Measurements from ENCODE around the gene WWP2. TPM values are rescaled to one million over a fixed set of nuclear protein-coding genes. Genes with fewer than 3 reads are reported as not detected.
"Not testable (repeated sequence)": the region's sequence is repeated elsewhere in the genome, so short reads cannot be mapped to it uniquely, and the experiment has no call there.

Gene WWP2
- total RNA-seq, 1 donor from 2014 or later: 21.7 TPM

DNA sequence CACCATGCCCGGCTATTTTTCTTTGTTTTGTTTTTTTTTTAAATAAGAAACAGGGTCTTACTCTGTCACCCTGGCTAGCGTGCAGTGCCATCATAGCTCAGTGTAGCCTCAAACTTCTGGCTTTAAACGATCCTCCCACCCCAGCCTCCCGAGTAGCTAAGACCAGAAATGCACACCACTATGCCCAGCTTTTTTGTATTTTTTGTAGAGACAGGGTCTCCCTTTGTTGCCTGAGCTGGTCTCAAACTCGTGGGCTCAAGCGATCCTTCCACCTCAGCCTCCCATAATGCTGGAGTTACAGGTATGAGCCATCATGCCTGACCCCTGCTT, 59.7 kb downstream of the WWP2 start:
- DNase-seq: no peak
- intact Hi-C loops (cut with DNase I): no loop called here
- ATAC-seq (ENCODE audit: poor library complexity): no peak

DNA sequence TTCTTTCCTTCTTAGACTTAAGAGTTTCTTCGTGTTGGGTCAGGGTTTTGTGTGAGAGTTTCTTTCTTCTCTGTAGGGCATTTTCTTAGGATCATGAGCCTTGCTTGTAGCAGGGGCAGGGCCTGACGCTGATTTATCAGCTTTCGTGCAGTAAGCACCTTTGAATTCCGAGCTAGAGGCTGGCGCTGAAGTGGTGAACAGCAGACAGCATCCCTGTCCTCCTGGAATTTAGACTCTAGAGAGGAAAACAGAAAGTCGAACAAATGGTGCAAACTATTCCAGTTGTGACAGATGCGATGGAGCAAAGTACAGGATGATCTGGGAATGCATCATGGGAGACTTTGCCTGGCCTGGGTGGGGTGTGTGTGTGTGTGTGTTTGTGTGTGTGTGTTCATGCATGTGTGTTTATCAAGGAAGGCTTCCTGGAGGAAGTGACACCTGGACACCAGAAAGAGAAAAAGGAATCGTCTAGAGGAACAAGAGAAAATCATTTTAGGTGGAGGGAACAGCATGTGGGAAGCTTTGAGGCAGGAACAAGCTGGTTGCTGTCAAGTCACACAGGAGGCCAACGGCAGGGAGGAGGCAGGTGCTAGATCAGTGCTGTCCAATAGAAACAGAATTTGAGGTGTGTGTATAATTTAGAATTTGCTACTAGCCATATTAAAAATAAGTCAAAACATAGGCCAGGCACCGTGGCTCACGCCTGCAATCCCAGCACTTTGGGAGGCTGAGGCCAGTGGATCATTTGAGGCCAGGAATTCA, 60.2 kb downstream of the WWP2 start:
- intact Hi-C loops (cut with DNase I): no loop called here
- DNase-seq (no peak), ATAC-seq (ENCODE audit: poor library complexity) (no peak)

DNA sequence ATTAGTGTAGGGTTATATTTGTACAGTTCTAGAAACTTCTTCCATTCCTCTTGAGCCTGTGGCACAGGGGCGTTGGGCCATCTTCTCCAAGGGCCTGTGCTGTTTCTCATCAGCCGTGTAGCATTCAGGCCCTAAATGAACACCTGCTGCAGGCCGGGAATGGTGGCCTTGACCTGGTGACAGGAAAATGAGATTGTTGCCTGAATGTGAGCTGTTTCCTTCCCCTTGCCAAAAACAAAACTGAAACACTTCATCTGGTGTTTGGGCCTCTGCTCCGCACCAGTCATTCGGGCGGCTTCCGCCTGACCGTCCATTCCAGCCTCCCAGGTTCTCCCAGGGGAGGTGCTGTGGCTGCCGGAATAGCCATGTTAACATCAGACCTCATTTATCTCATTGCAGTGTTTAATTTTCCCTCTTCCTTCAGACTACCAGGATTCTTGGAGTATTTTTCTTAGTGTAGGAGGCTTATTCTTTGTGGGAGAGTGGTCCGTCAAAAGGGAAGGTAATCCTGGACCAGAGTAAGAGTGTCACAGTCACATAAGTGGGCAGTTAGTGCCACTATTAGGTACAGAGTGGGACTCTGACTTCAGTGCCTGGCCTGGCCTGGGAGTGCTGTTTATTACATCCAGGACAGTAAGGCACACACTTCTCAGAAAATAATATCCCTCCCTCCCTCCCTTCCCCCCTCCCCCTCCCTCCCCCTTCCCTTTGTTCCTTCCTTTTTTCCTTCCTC, 61.9 kb downstream of the WWP2 start:
- ATAC-seq (ENCODE audit: poor library complexity) (peak; percentile 71), DNase-seq (peak; percentile 74)
- intact Hi-C loops (cut with DNase I): no loop called here

DNA sequence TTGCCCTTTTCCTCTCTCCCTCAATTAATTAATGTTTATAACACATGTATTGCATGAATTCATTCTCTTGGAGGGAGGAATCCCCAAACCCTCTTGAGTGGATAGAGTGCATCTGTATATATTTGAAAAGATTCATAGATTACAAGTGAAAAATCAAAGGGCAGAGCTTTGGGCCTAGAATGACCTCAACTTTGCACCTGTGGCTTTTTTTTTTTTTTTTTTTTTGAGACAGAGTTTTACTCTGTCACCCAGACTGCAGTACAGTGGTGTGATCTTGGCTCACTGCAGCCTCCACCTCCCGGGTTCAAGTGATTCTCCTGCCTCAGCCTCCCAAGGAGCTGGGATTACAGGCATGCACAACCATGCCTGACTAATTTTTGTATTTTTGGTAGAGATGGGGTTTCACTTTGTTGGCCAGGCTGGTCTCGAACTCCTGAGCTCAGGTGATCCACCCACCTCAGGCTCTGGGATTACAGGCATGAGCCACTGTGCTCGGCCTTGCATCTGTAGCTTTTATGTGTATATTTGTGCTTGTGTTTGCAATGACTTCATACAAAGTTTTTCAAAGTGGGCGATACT, 62.5 kb downstream of the WWP2 start:
- ATAC-seq (ENCODE audit: poor library complexity); DNase-seq; intact Hi-C loops (cut with DNase I): not testable (repeated sequence)

DNA sequence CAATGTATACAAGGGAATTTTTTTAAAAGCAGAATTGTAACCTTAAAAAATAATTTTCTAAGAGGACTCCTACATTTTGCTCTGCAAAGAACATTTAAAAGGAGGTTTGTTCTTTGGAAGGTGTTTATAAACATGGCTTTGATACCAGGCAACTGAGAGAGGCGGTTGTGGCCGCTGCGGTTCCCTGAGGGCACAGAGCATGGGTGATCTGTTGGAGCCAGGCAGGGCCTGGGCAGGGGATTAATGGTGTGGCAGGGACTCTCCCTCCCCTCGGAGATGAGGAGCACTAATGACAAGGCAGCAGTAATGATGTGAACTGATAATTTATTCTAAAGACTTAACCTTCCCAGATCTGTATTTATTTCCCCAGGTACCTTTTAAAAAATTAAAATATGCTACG, 65.4 kb downstream of the WWP2 start:
- peak; percentile 67 for ATAC-seq (ENCODE audit: poor library complexity)
- DNase-seq: peak; percentile 52
- intact Hi-C loops (cut with DNase I): no loop called here

DNA sequence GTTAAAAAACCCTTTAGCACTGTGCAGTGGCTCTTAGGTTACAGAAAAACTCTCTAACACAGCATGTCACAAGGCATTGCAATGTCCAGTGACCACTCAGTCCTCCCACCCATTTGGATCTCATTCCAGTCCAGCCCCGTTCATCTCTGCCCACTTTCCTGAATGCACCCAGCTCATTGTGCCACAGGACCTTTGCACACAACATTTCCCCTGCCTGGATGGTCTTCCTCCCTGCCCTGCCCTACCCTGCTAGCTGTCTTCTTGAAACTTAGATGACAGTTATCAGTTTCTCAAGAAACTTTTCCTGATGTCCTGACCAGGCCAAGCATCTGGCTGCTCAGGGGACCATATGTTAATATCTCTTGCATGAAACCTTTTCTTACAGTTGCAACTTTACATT, 67.2 kb downstream of the WWP2 start:
- DNase-seq (no peak), ATAC-seq (ENCODE audit: poor library complexity) (no peak)
- intact Hi-C loops (cut with DNase I): no loop called here

DNA sequence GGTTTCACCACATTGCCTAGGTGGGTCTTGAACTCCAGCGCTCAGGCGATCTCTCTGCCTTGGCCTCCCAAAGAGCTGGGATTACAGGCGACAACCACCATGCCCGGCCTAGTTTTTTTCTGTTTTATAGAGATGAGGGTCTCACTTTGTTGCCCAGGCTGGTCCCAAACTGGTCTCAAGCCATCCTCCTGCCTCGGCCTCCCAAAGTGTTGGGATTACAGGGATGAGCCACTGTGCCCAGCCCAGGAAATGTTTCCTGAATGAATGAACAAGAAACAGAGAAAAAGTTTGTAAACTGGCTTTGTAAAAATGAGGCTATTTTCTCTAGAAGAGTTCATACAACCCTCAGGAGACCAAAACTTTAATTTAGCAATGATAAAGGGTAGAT, 68.0 kb downstream of the WWP2 start:
- ATAC-seq (ENCODE audit: poor library complexity) (no peak), DNase-seq (no peak)
- intact Hi-C loops (cut with DNase I): no loop called here

DNA sequence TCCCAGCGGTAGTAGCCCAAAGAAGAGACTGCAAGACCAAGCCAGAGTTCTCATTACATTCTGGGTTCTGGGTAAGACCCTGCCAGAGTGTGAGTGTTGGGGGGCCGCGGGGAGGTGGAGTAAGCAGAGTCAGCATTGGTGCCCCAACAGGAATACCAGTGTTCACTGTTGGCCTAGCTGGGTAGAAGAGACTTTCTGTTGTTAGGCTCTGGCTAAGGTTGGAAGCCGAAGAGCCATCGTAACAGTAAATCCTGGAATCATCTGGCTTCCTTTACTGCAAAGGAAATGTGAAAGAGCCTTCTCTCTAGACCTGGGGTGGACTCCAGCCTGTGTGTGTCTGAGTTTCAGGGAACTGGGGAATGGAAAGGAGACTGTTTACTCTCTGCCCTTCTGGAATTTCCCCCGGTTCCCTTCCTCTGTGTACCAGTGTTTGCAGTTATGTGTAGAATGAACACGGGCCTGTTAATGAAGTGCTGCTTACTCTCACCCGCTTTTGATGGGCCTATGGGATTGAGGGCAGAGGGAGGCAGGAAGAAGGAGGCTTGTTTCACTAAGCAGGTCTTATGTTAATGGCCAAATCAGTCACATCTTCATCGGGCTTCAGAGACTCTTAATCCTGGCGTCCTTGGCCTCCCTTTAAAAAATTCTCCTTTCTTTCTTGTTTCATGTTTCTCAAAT, 68.5 kb downstream of the WWP2 start:
- no peak for DNase-seq
- intact Hi-C loops (cut with DNase I): no loop called here
- no peak for ATAC-seq (ENCODE audit: poor library complexity)

DNA sequence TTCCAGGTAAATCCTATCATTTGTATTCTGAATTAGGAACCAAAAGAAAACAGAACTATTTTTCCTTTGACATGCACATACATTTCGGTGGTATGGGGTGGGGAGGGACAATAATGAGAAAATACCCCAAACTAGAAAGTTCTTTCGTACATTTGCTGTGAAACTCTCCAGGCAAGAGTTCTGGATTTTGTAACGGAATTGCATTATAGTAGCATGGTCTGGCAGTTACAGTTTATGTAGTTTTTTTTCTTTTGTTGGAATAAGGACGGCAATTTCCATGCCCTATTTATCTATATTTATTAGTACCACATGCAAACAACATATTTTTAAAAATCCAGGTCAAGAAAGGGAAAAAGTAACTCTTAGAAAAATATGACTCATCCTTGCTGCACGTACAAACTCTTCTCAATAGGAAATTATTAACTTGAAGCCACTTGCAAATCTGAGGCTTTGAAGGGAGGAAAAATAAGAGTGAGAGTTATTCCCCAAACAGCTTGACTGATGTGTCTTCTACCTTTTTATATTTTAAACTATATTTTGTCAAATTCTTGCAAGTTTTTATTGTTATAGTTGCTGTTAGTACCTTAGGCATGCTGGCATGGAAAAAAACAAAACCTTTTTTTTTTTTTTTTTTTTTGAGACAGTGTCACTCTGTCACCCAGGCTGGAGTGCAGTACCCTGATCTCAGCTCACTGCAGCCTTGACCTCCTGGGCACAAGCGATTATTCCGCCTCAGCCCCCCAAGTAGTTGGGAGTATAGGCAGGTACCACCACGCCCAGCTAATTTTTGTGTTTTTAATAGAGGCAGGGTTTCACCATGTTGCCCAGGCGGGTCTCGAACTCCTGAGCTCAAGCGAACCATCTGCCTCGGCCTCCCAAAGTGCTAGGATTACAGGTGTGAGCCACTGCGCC, 69.3 kb downstream of the WWP2 start:
- DNase-seq (no peak), ATAC-seq (ENCODE audit: poor library complexity) (no peak)
- intact Hi-C loops (cut with DNase I): no loop called here

DNA sequence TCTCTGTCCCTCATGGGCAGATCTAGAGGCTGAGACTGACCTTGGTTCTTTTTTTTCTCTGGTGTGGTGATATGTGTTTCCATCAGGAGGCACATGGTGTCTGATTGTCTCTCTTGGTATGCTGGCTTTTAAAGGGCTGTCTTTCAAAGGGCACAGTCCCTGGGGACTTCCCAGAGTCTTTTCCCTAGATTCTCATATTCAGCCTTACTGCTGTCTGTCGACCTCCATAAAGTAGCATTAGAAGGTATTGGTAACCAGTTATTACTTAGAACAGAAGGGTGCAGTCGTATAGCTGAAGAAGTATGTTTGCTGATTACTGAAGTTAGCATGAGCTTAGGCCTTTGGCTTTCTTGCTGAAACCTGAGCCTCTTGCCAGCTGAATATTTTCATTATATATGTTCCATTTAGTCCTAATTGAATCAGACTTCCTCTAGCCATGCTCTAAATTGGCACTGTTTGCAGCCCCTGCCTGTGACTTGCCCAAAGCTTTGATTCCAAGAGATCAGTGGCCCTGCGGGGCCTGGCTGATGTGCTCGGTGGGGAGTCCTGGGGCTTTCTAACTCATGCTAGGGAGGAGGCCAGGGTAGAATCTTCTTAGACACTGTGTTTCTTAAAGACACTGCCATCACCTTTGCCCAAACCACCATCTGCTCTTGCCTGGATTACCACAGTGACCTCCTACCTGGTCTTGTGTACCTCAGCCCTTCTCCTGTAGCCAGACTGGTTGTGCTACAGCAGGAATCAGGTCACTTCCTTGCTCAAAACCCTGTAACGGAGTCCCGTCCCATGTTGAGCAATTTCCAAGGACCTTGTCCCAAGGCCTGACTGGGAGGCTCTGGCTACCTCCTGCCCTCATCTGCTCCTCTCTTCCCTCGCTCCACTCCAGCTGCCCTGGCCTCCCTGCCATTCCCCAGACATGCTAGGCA, 71.5 kb downstream of the WWP2 start:
- DNase-seq: no peak
- intact Hi-C loops (cut with DNase I): no loop called here
- ATAC-seq (ENCODE audit: poor library complexity): peak; percentile 49

DNA sequence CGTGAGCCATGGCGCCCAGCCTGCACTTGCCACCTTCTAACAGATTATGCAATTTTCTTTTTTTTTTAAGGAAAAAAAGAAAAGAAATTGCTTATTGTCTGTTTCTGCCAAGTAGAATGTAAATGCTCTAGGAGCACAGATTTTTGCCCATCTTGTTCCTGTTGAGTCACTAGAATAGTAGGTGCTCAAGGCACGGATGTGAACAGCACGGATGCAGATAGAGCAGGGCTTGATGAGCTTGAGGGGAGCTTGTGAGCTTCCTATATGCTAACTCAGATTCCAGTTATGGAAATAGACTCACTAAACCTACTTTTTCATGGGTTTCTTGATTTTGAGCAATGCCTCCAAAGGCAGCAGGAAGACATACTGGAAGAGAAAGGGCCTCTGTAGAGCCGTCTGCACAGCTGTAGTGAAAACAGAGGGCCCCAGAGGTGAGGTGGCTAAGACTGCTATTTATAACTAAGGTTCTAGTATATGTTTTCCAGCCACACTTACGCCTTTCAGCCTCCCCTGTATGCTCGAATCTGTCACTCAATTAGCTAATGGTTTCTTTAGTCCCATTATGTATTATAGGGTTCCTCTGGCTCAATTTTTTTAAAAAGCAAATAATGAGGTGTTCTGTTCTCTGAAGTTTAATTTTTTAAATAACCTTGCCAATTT, 72.8 kb downstream of the WWP2 start:
- no peak for DNase-seq
- ATAC-seq (ENCODE audit: poor library complexity): peak; percentile 57
- intact Hi-C loops (cut with DNase I): no loop called here

DNA sequence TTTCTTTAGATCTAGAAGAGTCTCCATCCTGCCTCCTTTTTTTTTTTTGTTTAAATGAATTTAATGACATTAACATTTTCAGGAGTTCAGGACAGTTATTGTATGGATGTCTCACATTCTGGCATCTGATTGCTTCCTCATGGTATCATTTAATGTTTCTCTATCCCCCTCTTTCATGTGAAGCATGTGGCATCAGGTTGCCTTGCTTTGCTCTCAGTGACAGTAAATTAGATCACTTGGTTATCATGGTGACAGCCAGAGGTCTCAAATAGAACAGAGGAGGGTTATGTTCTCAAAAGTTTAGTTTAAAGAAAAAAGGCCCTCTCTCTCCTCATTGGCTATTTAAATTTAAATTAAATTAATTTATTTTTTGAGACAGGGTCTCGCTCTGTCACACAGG, 74.1 kb downstream of the WWP2 start:
- DNase-seq: no peak
- intact Hi-C loops (cut with DNase I): no loop called here
- ATAC-seq (ENCODE audit: poor library complexity): no peak

DNA sequence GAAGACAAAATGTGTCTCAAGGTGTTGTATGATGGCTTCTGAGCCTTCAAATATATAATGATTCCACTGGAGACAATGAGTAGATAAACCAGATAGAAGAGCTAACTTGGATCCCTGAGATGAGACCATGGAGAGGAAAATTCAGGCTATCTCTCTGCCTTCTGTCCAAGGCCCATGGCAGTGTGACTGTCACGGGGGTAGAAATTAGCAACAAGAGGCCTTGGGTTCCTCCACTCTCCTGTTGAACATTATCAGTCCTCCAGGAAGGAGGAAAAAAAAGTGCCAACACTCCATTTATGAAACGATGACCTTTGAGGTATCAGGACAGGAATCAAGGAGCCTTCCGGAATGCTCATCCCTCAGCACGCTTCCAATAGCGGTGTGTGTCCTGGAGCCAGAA, 75.2 kb downstream of the WWP2 start:
- ATAC-seq (ENCODE audit: poor library complexity) (no peak), DNase-seq (no peak)
- intact Hi-C loops (cut with DNase I): no loop called here

DNA sequence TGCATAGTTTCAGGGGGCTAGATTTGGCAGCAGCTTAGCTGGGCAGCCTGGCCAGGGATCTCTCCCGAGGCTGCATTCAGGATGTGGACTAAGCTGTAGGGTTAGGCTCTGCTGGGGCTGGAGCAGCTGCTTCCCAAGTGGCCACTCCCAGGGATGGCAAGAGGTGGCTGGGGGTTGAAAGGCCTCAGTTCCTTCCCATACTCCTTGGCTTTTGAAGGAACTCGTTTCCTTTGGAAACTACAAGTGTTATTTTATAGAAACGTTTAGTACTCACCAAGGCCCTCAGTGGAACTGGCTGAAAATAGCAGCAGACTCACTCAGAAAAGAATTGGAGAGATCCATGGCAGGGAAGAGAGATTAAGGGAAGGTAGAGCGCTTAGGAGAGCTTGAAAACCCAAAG, 76.4 kb downstream of the WWP2 start:
- peak; percentile 49 for DNase-seq
- ATAC-seq (ENCODE audit: poor library complexity): peak; percentile 52
- intact Hi-C loops (cut with DNase I): no loop called here

DNA sequence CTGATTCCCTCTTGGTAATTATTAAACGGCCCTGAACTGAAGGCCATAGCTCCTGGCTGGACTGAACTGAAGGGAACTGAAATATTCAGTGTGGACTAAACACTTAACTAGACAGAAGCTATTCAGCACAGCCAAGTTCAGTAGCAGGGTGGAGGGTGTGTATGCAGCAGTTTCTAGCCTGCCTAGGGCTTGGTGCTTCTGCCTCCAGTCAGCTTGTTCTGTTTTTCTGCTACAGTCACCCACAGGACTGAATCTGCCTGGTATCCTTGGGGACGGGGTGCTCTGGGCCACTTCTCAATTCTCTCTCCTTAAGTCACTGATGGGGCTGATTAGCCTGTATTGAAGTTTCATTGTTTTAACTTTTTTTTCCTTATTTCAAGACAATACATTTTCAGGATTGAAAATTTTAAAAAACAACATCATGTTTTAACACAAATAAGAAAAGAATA, 77.1 kb downstream of the WWP2 start:
- ATAC-seq (ENCODE audit: poor library complexity): peak; percentile 80

DNA sequence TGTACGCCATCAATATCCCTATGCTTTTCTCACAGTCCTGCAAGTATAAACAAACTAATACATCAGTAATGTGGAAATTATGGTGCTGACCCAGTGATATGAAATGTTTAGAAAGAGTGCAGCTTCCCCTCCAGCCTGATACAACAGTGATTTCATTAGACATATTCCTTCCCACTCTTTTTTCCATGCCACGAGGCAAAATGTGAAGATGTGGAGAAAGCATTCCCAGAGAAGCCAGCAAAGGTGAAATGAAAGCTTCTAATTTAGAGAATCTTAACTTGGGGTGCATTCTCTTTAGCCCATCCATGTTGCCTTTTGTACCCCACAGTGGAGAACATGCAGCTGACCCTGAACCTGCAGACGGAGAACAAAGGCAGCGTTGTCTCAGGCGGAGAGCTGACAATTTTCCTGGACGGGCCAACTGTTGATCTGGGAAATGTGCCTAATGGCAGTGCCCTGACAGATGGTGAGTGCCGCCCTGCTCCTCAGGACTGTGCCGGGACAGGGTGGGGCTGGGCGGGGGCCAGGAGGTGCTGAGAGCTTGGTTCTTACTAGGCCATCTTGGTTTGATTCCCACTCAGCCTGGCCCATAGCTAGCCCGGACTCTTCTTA, 77.8 kb downstream of the WWP2 start:
- ATAC-seq (ENCODE audit: poor library complexity) (peak; percentile 82), DNase-seq (peak; percentile 48)
- intact Hi-C loops (cut with DNase I): no loop called here

More for the DNA sequence above, 77.1 kb downstream of the WWP2 start:
- DNase-seq: no peak
- intact Hi-C loops (cut with DNase I): no loop called here

DNA sequence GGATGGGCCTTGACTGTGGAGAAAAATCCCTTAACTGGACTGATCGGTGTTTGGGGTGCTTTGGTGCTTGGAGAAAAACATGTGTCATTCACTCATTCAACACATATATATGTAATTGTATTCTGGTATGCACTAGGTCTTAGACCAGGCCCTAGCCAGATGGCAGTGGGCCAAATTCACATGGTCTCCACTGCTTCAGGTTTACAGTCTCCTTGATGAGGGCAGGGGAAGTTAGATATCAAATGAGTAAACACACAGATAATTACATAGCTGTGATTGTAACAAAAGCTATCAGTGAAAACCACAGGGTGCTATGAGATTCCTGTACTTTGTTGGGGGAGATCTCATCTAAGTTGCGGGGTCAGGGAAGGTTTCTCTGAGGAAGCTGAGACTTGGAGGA, 78.8 kb downstream of the WWP2 start:
- DNase-seq (no peak), ATAC-seq (ENCODE audit: poor library complexity) (no peak)
- intact Hi-C loops (cut with DNase I): no loop called here

All from Right ventricle myocardium superior (tissue), 1 donor.